HEK293T (cell line): ENCODE results near the gene UNC5B.

Source experiments
- ARNT ChIP-seq: fragments of 450-650 bp; IDR thresholded peaks from 2 replicates; pipeline ENCODE4 v1.6.1; 2017; ENCODE audit warnings: mild to moderate bottlenecking
- BHLHE40 ChIP-seq: fragments of 450-650 bp; IDR thresholded peaks from 2 replicates; pipeline ENCODE4 v1.6.1; 2016; ENCODE audit warnings: mild to moderate bottlenecking, moderate library complexity, borderline replicate concordance
- CTBP1 ChIP-seq: fragments of 450-650 bp; IDR thresholded peaks from 2 replicates; pipeline ENCODE4 v1.6.1; 2016; ENCODE audit warnings: borderline replicate concordance
- ELF4 ChIP-seq: fragments of 450-650 bp; IDR thresholded peaks from 2 replicates; pipeline ENCODE4 v1.6.1; 2017; ENCODE audit warnings: antibody characterized with exemption
- FOXA1 ChIP-seq: fragments of 450-650 bp; IDR thresholded peaks from 2 replicates; pipeline ENCODE4 v1.6.1; 2016; ENCODE audit warnings: mild to moderate bottlenecking
- FOXK2 ChIP-seq: fragments of 450-650 bp; IDR thresholded peaks from 2 replicates; pipeline ENCODE4 v1.6.1; 2016; ENCODE audit warnings: mild to moderate bottlenecking
- FOXM1 ChIP-seq: fragments of 450-650 bp; IDR thresholded peaks from 2 replicates; pipeline ENCODE4 v1.6.1; 2017; ENCODE audit warnings: mild to moderate bottlenecking, borderline replicate concordance
- HDGF ChIP-seq: fragments of 450-650 bp; IDR thresholded peaks from 2 replicates; pipeline ENCODE4 v1.6.1; 2017; ENCODE audit warnings: antibody characterized with exemption, borderline replicate concordance
- LEF1 ChIP-seq: fragments of 450-650 bp; IDR thresholded peaks from 2 replicates; pipeline ENCODE4 v1.6.1; 2017; ENCODE audit warnings: mild to moderate bottlenecking, borderline replicate concordance
- SP1 ChIP-seq: fragments of 450-650 bp; IDR thresholded peaks from 2 replicates; pipeline ENCODE4 v1.6.1; 2017
- SUZ12 ChIP-seq: fragments of 450-650 bp; IDR thresholded peaks from 2 replicates; pipeline ENCODE4 v1.6.1; 2016; ENCODE audit warnings: mild to moderate bottlenecking
- TARDBP ChIP-seq: fragments of 450-650 bp; IDR thresholded peaks from 2 replicates; pipeline ENCODE4 v1.6.1; 2016
- ZNF384 ChIP-seq: fragments of 450-650 bp; IDR thresholded peaks from 2 replicates; pipeline ENCODE4 v1.6.1; 2016
- TF ChIP-seq, protein P1 (sequence below): fragments of 450-650 bp; IDR thresholded peaks from 2 replicates; pipeline ENCODE4 v1.6.1; 2016

DNA sequence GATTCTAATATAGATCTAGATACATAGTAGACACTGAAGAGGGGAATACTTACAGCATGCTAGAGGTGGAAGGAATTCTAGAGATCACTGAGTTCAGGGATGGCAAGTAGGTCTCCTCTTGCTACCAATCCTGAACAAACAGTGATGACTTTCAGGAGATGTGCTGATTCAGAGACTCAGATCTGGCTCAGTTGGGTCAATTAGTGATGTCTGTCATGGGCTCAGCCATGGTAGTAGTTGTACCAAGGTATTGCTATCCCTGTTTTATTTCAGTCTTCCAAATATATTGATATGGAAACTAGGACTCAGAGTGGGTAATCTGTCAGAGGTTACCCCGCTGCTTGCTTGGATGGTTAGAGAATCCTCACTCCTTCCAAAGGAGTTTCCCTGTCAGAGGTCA lies 38.5 kb downstream of the UNC5B start:
- TF ChIP-seq CTBP1 (no peak), ARNT (no peak), ZNF384 (no peak), SP1 (no peak), ELF4 (no peak), BHLHE40 (no peak), FOXM1 (no peak), HDGF (no peak), TARDBP (no peak), LEF1 (no peak), FOXK2 (no peak), FOXA1 (no peak), SUZ12 (no peak)
- TF ChIP-seq, protein P1, sequence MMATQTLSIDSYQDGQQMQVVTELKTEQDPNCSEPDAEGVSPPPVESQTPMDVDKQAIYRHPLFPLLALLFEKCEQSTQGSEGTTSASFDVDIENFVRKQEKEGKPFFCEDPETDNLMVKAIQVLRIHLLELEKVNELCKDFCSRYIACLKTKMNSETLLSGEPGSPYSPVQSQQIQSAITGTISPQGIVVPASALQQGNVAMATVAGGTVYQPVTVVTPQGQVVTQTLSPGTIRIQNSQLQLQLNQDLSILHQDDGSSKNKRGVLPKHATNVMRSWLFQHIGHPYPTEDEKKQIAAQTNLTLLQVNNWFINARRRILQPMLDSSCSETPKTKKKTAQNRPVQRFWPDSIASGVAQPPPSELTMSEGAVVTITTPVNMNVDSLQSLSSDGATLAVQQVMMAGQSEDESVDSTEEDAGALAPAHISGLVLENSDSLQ, result no peak
